Tibial artery (tissue), 4 donors: Measurements from ENCODE around the gene CRKL.

ENCODE experiments used
- DNase-seq, 2 donors: peaks; one replicate each; pipeline ENCODE4 v3.0.0-alpha.2; 2019
- H3K27ac ChIP-seq, 2 donors: fragments of 200-600 bp; sonication (generic) in 1 of 2; 1 replicate in 1 of 2; 2 replicates in 1 of 2; pipeline ENCODE4 v1.5.1; 2018 to 2019; ENCODE audit warnings: mild to moderate bottlenecking in 1 of 2
- H3K27me3 ChIP-seq, 2 donors: fragments of 200-600 bp; sonication (generic) in 1 of 2; one replicate each; pipeline versions ENCODE4 v1.5.1 to v1.6.0; 2016 to 2019
- H3K36me3 ChIP-seq, 3 donors: fragments of 200-600 bp; sonication (generic) in 2 of 3; one replicate each; pipeline ENCODE4 v1.5.1; 2016 to 2019; ENCODE audit warnings: mild to moderate bottlenecking in 2 of 3
- H3K4me1 ChIP-seq, 4 donors: fragments of 200-600 bp; sonication (generic) in 2 of 4; 1 replicate in 3 of 4; 2 replicates in 1 of 4; pipeline ENCODE4 v1.5.1; 2016 to 2019
- H3K4me3 ChIP-seq, 2 donors: fragments of 200-600 bp; sonication (generic) in 1 of 2; 1 replicate in 1 of 2; 2 replicates in 1 of 2; pipeline ENCODE4 v1.5.1; 2018 to 2019; ENCODE audit warnings: mild to moderate bottlenecking in 2 of 2
- H3K9me3 ChIP-seq, 3 donors: fragments of 200-600 bp; sonication (generic) in 1 of 3; one replicate each; pipeline ENCODE4 v1.5.1; 2016 to 2019
- intact Hi-C: fragments of 100-400 bp; cut with DNase I; formaldehyde crosslinking; loops from one replicate; pipeline ENCODE4 v1.15.0; 2023; ENCODE audit warnings: low total_unique reads
- TF ChIP-seq, protein P1 (sequence below), 2 experiments: fragments of 200-600 bp in 1 of 2; fragments of 450-650 bp in 1 of 2; IDR thresholded peaks; one replicate each; pipeline ENCODE4 v1.5.1; 2017 to 2019; ENCODE audit warnings: antibody characterized with exemption in 2 of 2, mild to moderate bottlenecking in 1 of 2, moderate library complexity in 1 of 2

Gene CRKL

DNA sequence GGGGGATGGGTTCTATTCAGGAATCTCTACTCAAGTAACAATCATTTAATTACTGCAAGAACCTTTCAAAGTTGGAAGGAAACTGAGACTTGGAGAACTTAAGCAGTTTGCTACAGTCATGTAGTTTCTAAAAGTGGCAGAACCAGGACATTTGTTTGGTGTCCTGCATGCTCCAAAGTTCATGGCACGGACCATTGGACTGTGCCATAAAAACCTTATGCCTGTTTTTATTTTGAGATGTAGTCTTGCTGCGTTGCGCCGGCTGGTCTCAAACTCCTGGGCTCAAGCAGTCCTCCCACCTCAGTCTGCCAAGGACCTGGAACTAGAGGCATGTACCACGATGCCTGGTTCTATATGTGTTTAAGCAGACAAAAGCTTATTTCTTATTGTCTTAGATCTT, 31.2 kb downstream of the CRKL start:
- intact Hi-C loops = no loop called here

DNA sequence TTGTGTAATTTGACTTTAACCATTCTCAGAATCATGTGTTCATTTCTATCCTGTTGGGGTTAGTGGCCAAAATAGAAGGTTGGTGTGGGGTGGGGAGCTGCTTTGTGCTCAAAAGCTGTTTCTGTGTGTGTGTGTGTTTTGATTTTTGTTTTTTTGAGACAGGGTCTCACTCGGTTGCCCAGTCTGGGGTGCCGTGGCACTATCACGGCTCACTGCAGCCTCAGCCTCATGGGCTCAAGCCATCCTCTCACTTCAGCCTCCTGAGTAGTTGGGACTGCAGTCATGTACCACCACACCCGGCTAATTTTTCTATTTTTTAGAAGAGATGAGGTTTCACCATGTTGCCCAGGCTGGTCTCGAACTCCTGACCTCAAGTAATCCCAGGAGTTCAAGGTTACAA, 31.8 kb downstream of the CRKL start:
- peaks cover 0 to 30% (median 7%) of the 10 kb centered on the region in 4 donors for H3K4me1 ChIP-seq
- peaks cover 25 to 50% (median 33%) of the 10 kb centered on the region in 3 donors for H3K36me3 ChIP-seq
- H3K27me3 ChIP-seq = no peaks in the 10 kb centered on the region
- intact Hi-C loops = no loop called here
- no peak overlapping the region for H3K4me3 ChIP-seq
- DNase-seq = no peak
- no peak overlapping the region for H3K27ac ChIP-seq
- no peaks in the 10 kb centered on the region for H3K9me3 ChIP-seq
- TF ChIP-seq, protein P1, sequence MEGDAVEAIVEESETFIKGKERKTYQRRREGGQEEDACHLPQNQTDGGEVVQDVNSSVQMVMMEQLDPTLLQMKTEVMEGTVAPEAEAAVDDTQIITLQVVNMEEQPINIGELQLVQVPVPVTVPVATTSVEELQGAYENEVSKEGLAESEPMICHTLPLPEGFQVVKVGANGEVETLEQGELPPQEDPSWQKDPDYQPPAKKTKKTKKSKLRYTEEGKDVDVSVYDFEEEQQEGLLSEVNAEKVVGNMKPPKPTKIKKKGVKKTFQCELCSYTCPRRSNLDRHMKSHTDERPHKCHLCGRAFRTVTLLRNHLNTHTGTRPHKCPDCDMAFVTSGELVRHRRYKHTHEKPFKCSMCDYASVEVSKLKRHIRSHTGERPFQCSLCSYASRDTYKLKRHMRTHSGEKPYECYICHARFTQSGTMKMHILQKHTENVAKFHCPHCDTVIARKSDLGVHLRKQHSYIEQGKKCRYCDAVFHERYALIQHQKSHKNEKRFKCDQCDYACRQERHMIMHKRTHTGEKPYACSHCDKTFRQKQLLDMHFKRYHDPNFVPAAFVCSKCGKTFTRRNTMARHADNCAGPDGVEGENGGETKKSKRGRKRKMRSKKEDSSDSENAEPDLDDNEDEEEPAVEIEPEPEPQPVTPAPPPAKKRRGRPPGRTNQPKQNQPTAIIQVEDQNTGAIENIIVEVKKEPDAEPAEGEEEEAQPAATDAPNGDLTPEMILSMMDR (IDR thresholded peaks at IDR 0.05) = no peak

More for the DNA sequence above, 31.2 kb downstream of the CRKL start:
- Histone ChIP-seq H3K4me3 (no peak overlapping the region), H3K9me3 (no peaks in the 10 kb centered on the region), H3K4me1 (peaks cover 0 to 30% (median 7%) of the 10 kb centered on the region in 4 donors), H3K27ac (no peak overlapping the region), H3K27me3 (no peaks in the 10 kb centered on the region), H3K36me3 (peaks cover 25 to 47% (median 28%) of the 10 kb centered on the region in 3 donors)
- TF ChIP-seq, protein P1 (IDR thresholded peaks at IDR 0.05) = no peak
- no peak for DNase-seq

GRCh38 chr22:20949698-20950183, 32.5 kb downstream of the CRKL start:
- TF ChIP-seq, protein P1 (IDR thresholded peaks at IDR 0.05) = no peak
- H3K4me3 ChIP-seq = no peak overlapping the region
- H3K4me1 ChIP-seq = peaks cover 0 to 23% (median 6%) of the 10 kb centered on the region in 4 donors
- peaks cover 25 to 50% (median 33%) of the 10 kb centered on the region in 3 donors for H3K36me3 ChIP-seq
- no peaks in the 10 kb centered on the region for H3K27me3 ChIP-seq
- intact Hi-C loops = no loop called here
- H3K27ac ChIP-seq = no peak overlapping the region
- DNase-seq = no peak
- H3K9me3 ChIP-seq = no peaks in the 10 kb centered on the region

DNA sequence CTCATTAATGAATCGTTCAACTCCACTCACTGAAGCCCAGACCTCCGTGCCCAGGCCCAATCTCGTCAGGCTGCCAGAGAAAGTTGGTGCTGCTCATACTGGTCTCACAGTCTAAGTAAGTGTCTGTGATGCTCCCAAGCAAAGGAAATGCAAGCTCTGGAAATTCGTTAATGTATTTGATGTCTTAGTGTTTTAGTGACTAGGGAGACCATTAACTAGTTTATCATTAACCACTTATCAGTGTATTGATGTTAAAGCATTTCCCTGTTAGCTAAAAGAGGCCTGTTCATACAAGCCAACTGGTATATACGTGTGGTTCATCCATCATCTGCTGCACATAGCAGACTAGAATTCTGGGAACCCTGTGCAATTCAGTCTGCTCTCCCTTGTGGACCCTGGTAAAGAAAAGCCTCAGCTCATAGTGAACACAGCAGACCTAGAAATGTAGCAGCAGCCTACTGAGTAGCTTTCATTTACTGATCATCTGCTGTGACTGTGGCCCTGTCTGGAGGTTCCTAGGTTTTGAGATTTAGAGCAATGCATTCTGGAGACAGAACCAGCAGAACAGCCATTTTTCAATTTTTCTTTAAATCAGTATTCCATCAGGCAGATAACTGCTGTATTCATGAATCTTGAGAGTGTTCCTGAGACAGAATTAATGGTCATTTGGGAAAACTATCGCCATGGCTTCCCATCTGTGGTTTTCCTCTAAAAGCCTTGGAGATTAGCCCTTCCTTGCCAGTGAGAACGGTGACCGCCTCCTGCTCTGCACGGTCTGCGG, 34.1 kb downstream of the CRKL start:
- no peak for DNase-seq
- Histone ChIP-seq H3K4me3 (no peak overlapping the region), H3K27ac (no peak overlapping the region), H3K27me3 (no peaks in the 10 kb centered on the region), H3K4me1 (peaks cover 0 to 8% (median 1%) of the 10 kb centered on the region in 4 donors), H3K36me3 (peaks cover 25 to 50% (median 33%) of the 10 kb centered on the region in 3 donors), H3K9me3 (no peaks in the 10 kb centered on the region)
- intact Hi-C loops = no loop called here
- TF ChIP-seq, protein P1 (IDR thresholded peaks at IDR 0.05) = no peak

GRCh38 chr22:20951932-20952380, 34.7 kb downstream of the CRKL start:
- Histone ChIP-seq H3K36me3 (peaks cover 25 to 50% (median 33%) of the 10 kb centered on the region in 3 donors), H3K27me3 (no peaks in the 10 kb centered on the region), H3K27ac (no peak overlapping the region), H3K4me1 (peaks cover 0 to 8% (median 6%) of the 10 kb centered on the region in 4 donors), H3K9me3 (no peaks in the 10 kb centered on the region), H3K4me3 (no peak overlapping the region)
- TF ChIP-seq, protein P1 (IDR thresholded peaks at IDR 0.05) = no peak
- no peak for DNase-seq
- intact Hi-C loops = no loop called here
